Cerebellar nuclear complex (tissue), 1 donor: ENCODE results near the gene DMBX1.

Experiments used
- DNase-seq, 2 experiments: peaks; one replicate each; lab custom pipeline; 2025; lab: John Stamatoyannopoulos, UW

Gene DMBX1

DNA sequence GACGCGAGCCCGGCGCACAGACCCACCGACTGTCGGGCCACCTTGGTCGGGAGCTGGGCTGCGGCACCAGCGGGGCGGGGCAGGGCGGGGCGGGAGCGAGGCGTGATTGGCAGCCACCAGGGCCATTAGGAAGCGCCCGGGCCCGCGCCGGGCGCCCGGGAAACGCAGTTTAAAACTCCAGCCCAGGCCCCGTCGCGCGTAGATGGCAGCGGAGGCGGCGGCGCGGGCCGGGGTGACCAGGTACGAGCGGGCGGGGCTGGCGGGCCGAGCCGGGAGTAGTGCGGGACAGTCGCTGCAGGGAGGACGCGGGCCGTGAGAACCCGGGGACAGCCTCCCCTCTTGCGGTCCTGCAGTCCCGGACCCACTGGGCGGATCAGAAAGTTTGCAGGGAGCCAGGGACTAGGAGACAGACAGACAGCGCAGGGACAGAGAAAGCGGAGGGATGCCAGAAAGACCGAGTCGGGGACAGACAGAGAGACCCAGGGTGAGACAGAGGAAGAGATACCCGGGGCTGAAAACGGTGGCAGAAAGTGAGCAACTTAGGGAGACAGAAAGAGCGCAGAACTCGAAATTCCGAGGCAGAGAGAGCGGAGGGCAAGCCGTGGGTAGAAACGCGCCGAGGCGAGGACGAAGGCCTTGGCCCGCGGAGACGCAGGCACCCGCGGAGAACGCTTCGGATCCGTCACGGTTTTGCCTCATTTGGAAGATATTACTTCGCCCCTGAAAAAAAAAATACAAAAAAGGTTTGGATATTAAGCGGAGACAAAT lies at the start of gene DMBX1:
TSS of gene DMBX1 (plus strand) at position 199 of the 768 bp plus-strand sequence. CDS start 17,175 bp downstream, outside the sequence.
- DNase-seq, result no peak

DNA sequence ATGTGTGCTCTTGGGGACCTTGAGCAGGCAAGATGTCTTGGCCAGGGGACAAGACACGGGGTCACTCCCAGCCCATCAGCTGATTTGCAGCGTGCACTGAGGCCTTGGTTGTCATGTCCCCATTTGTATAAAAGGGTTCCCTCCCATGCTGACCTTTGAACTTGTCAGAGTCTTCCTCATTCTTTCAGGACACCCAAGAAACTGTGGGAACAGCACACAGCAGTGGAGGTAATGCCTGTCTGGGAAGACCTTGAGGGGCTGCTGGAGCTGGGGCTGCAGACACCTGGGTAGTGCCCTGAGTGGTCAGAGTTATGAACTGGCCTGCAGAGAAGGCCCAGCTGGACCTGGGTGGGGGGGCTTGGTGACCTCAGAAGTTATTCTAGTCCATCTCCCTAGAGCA lies 49.2 kb upstream of the DMBX1 start:
- no peak for DNase-seq

DNA sequence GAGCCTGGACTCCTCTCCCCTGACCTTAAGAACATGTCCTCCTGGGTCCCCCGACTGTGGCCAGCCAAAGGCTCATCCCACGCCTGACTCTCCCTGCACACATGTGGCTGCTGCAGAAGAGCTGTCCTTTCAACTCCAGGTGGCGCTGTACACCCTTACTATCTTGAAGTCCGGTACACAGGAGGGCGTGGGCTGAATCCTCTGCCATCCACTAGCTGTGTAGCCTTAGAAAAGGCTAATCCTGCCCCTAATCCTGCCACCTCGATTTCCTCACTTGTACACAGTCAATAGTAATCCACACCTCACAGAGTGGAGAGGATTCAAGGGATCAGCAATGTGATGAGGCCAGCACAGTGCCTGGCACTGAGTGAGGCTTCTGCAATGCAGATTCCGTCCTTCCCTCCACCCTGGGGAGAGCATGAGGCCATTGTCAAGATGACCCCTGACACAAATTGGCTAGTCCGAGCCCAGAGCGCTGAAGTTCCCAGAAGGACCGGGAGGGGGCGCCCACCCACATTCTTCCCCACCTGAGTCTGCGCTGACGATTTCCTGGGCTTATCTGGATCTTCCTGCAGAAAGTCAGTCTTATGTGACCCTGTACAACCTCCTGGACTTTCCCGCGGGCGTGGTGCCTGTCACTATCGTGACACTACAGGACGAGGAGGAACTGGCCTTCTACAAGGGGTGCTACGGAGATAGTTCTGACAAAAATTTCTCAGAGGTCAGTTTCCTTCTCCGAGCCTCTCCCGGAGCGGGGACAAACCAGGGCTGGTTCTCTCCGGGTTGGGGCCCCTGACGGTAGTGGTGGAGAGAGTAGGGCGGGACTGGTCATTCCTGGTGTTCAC lies 47.1 kb upstream of the DMBX1 start:
- peak in 1 of 2 experiments; percentile 18 for DNase-seq

DNA sequence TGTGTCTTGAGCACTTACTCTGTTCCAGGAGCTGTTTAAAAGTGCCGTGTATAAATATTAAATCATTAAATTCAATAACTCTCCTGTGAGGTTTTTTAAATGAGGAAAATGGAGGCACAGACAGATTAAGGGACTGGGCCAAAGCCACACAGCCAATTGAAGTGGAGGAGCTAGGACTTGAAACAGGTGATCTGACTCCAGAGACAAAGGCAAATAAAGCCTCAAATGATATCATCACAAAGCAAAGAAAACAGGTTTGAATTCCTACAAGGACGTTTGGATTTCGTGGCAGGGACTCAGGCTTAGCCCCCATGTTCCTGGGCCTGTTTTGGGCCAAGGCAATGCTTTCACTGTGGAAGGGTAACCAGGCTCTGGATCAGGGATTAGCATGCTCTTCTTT lies 45.2 kb upstream of the DMBX1 start:
- no peak for DNase-seq

DNA sequence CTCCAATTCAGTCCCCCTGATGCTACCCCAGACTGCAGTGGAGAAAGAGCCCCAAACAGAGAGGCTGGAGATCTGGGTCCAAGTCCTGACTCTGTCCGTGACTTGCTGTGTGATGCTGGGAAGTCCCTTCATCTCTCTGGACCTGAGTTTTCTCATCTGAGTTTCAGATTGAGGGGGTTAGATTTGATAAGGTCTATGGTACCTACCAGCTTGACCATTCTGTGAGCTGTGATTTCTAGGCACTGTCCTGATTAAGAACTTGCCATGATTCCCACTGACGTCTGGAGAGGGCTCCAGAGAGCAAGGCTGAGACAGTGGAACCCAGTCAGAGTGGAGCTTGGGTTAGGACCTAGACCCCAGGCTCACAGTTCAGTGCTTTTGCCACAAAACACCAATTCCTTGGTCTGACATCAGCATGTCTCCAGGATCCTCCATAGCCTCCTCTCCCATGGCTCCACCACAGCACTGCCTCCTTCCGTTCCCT lies 43.8 kb upstream of the DMBX1 start:
- DNase-seq, result no peak

DNA sequence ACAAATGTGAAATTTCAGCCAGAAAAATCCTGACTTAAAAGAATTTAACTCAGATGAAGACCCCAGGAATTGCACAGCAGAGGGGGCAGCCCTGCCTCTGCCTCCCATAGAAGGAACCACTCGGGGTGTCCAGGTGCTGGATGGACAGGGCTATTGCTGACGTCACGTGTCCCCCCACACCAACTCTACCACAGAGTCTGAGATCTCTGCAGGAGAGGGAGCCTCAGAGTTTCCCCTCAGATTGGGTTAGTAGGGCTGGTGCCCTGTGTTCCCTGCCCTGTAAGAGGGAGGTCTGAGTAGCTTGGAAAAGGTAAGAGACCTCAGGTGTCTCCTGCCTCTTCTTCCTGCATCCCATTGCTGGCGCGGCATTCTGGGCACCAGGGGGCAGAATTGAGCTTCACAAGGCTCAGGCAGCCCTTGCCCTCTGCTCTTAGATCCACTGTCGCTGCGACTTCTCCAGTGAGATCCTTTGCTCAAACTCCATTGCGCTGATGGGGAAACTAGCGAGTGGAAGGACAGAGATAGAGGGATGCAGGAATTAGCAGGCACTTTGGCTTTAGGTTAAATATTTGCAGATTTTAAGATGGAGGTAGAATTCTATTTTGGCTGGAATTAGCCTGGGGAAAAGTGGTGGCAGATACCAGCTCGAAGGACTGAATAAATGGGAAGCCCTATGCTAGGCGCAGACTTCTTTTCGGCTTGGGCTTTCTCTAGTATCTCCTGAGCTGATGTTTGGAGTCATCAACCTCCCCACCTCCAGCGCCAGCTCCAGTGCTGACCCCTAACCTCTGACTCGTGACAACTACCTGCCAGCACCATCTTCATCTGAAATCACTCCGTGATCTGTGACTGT lies 42.8 kb upstream of the DMBX1 start:
- peak; percentile 1 to 50 for DNase-seq

DNA sequence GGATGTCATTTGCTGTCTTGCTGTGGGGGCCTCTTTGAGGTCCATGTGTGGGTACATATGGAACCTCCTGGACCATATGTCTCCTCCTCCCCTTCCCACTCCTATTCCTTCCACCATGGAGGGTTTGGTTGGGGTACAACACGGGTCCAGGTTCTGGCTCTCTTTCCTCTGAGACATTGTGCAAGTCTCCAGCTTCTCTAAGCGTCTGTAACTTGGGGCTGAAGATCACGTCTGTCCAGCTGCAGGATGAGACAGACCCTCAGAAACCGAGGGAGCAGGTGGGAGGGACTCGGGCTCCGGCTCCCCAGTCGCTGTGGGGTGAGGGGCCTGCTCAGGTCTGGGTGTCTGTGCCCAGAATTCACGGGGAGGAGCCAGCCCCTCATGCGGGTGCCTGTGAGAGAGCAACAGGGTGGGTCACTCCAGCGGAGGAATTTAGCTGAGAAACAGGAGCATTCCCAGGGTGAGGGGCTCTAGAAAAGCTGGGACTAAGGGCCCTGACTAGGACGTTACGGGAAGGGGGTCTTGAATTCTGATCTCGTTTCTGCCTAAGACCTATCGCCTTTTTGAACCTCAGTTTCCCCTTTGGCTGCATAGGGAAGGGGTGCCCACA lies 42.0 kb upstream of the DMBX1 start:
- DNase-seq, result no peak

DNA sequence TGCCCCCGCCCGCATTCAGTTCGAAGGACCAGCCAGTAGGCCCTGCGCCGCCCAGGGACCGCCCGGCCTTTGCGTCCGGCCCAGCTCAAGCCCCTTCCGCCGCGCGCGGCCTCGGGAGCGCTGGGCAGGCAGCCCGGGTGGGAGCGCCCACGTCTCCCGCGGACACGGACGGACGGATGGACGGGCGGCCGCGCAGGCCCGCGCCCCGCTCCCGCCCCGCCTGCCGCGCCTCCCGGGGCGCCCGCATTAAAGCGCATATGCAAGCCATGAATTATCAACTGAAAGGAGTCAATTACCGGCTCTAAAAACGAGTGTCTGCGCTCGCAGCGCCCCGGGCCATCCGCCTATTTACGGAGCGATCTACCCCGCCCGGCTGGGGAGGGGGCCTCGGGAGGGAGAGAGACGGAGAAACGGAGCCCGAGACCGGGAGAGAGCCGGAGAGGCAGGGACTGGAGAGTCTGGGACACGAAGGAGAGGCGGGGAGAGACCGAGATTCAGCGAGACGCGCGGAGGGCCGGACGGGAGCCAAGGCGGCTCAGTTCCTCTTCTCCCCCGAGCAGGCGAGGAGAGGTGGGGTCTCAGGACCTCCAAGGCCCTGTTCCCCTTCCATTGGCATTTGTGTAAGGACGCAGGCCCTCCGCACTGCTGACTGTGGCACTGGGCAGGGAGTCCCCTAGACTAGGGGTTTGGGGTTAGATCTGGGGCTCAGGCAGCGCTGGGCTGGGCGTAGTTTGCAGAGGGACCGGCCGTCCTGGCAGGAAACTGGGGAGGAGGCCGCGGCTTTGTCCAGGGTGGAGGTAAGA lies 41.3 kb upstream of the DMBX1 start:
- no peak for DNase-seq

DNA sequence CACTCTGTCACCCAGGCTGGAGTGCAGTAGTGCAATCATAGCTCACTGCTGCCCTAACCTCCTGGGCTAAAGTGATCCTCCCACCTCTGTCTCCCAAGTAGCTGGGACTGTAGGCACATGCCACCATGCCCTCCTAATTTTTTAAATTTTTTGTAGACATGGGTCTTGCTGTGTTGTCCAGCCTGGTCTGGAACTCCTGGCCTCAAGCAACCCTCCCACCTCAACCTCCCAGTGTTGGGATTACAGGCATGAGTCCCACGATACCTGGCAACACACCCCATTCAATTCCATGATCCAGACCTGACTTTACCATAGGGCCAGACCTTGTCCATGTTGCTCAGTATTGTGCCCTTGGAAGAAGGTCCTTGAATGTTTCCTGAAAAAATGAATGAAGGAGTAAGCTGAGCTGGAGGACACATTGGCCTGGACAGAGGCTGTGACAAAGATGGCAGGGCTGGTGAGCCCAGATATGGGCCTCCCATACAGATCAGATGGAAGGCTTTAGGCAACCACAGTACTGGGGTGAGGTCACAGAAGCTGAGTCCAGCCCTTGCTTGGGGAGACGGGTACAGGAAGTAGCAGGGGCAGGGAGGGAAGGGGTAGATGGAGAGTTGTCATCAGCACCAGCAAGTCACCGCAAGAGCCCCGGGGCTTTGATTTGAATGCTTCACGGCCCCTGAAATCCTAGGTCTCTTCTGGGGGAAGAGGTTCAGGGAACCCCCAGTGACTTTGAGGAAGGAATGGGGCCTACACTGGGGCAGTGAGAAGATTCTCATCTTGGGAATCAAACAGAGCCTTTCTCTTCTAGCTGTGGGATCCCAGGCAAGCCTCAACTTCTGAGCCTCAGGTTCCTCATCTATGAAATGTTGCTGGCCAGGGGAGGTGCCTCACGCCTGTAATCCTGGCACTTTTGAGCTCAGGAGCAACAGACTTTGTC lies 40.1 kb upstream of the DMBX1 start:
- no peak for DNase-seq

DNA sequence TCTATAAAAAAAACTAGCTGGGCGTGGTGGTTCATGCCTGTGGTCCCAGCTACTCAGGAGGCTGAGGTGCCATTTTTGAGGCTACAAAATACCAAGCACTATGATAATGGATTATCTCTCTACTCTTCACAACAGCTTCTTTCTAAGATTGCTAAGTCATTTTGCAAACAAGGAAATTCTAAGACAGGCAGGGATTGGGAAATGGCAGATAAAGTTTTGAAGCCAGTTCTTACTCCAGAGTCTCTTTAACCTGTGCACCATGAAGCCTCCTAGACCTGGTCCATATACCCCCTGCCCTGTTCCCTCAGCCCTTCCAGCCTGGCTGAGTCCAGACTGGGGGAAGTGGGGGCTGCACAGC lies 39.5 kb upstream of the DMBX1 start:
- DNase-seq, result no peak

DNA sequence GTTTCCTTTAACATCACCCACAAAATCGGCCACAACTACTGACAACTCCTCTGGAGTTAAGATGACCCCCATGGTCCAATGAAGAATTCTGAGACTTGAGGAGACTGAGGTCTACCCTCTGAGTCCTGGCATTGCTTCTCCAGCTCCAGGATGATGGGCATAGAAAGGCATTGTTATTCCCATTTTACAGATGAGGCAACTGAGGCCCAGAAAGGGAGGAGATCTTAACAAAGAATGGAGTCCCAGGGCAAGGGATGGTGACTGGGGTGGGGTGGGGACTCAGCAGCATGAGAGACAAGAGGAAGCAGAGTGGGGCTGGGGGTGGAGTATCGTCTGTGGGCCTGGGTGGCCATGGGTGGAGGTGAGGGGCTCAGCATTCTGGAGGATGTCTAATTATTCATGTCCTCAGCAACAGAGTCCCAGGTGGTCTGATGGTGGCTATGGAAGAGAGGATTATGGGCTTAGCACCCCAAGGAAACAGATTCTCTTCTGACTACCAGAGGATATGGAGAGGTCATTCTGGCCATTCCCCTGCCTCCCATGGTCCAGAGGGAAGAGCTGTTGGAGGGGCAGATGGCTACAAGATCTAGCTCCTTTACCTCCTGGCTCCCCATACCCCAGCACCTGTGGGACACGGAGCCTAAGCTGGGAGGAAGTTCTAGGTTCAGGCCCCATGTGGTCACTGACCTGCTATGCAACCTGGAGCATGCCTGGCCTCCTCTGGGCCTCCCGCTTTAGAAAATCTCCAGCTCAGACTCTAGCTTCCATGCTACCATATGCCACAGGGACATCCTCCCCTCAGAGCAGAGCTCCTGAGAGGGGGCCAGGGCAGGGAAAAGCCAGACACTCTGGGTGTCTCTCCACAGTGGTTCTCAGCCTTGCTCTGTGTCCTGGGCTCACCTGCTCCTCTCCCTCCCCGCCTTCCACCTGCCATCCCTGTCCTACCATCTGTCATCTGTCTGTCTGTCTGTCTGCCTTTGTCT lies 37.4 kb upstream of the DMBX1 start:
- DNase-seq, result no peak

DNA sequence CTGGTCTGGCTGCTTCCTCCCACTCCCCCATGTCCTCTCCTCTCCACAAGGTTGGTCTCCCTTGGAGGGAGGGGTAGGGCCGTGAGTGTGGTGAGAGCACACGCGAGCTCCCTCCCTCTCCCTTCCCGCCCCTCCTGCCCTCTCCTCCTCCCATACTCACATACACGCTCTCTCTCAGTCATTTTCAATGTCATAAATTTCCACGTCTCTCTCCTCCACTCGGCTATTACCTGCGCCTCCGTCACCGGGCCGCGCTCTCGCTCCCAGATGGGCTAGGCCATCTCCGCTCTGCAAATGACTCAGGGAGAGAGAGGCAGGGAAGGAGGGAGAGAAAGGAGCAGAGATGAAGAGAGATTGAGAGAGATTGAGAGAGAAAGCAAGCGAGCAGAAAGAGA lies 36.7 kb upstream of the DMBX1 start:
- no peak for DNase-seq

DNA sequence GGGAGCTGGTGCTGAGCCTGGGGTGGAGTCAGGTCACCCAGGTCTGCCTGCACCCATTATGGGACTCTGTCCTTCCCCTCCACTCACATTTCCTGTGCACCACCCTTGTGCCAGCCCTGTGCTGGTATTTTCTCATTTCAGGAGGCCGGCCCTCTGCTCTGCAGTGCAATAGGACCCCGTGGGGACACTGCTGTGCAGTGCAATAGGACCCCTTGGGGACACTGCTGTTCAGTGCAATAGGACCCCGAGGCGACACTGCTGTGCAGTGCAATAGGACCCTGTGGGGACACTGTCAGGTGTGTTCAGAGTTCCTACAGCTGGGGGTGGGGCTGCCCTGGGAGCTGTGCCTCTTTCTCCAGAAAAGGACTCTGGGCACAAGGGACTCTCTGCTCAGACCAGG lies 36.2 kb upstream of the DMBX1 start:
- no peak for DNase-seq

DNA sequence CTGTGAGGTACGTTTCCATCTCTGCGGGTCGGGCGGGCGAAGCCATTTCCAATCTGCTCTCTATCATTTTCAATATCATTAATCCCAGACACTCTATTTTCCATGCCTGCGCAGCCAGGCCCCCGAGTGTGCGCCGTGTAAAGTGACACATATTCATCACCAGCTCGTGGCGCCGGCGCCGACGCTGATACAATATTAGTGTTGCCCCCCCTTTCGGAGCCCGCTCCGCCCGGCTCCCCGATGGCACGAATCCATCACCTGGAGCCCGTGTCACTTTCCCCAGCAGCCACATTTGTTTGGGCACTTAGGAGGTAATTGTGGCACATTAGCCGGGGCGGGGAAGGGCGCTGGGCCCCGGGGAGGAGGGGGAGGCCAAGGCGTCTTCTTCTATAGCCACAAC lies 33.7 kb upstream of the DMBX1 start:
- DNase-seq, result no peak

DNA sequence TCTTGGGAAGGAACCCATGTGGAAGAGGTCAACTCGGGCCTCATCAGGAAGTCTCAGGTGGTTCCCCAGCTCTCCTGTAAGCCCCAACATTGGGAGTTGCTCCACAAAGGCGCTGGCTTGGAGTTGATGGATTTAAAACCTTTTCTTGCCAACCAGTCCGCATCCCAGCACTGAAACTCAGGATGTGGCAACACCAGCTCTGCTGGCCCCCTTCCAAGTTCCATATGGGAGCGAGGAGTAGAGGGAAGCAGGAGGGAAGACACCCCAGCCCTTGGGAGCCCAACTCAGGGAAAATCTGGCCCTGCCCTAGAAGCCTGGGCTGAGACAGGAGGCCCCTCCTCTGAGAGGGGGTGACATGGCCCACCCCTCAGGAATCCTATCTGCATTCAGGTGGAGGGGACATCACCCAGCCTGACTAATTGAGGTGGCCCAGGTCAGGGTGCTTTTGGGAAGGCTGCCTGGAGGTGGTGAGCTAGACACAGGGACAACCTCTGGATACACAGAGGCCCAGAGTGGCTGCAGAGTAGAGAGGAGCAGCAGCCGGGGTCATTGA lies 33.1 kb upstream of the DMBX1 start:
- no peak for DNase-seq

DNA sequence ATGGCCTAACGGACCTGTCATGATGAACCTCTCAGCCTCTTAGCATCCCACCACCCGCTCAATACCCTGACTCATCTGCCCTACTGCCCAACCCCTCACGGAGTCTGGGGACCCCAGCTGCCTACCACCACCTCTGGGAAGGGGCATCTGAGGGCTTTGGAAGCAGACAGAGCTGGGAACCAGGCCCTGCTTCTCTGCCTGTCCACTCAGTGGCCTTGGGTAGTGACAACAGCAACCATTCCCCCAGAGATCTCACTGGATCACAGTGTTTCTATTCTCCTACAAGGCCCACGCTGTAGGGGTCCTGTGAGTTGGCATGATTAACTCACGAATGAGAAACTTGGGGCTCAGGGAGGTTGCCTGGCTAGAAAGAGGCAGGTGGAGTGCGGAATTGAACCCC lies 32.5 kb upstream of the DMBX1 start:
- no peak for DNase-seq

DNA sequence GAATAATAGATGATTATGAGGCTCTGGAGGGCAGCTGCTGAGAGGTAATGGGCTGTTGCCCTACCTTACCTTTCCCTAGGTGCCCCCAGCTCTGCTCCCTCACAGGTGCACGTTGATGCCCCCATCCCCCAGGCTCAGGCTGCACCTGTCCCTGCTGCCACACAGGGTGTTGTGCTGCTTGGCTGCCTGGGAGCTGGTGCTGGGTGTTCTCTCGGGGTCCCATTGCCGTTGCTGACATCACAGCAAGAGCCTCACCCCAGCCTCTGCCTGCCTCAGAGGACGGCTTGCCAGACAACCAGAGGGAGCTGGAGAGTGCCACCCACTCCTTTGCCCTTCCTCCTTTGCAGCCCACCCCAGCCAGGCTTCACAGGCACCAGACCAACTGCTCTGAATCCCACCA lies 31.4 kb upstream of the DMBX1 start:
- DNase-seq, result no peak

DNA sequence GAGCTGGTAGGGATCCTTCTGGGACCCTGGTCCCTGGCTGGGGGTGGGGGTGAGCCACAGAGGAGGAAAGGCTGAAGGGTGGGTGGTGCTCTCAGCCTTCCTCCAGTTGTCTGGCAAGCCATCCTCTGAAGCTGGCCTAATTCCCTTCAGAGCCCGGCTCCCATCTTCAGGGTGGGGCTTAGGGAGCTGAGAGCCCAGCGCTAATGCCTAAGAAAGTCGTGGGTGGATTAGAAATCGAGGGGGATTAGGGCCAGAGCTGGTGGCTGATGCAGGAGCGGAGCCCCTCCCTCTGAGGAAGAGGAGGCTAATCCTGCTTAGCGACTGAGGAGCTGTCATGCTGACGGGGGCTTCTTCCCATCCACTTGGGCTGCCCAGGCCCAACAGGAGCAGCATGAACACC lies 30.8 kb upstream of the DMBX1 start:
- DNase-seq, result no peak
